Caco-2 (cell line): ENCODE data around the gene MB21D2. TPM values are rescaled to one million over a fixed set of nuclear protein-coding genes. Genes with fewer than 3 reads are reported as not detected.

Experiments used
- BruUV-seq: library from RNA; stranded (reverse); fragments of 400-500 nt; replicated peaks from 2 replicates; lab custom pipeline; 2021; lab: Mats Ljungman, UMichigan
- CTCF ChIA-PET: fragments of 300-600 bp; sonication (Branson Sonifier 250); formaldehyde crosslinking; loops from one replicate; lab custom pipeline; 2022; ENCODE audit warnings: antibody characterized with exemption; lab: Charles Lee
- POLR2A ChIA-PET: fragments of 300-600 bp; sonication (Branson Sonifier 250); formaldehyde crosslinking; loops from one replicate; lab custom pipeline; 2022; ENCODE audit warnings: antibody characterized with exemption; lab: Charles Lee
- DNase-seq, 2 experiments: peaks; one replicate each; pipeline versions ENCODE4 v3.0.0 to v3.0.0-alpha.2; 2020 to 2022
- H3K27me3 ChIP-seq: replicated peaks from 2 replicates; pipeline ENCODE4 v1.6.0; 2011; ENCODE audit warnings: low read length; ENCODE audit not compliant: control insufficient read depth, insufficient read depth
- H3K36me3 ChIP-seq: 2 replicates; pipeline ENCODE4 v1.5.1; 2011; ENCODE audit warnings: low read length; ENCODE audit not compliant: control insufficient read depth, insufficient read depth
- H3K4me1 ChIP-seq: fragments of 250-450 bp; sonication (Bioruptor Pico); 2 replicates; pipeline ENCODE4 v1.5.1; 2020; ENCODE audit warnings: mild to moderate bottlenecking
- H3K4me3 ChIP-seq: 2 replicates; pipeline ENCODE4 v1.5.1; 2011; ENCODE audit warnings: low read depth, mild to moderate bottlenecking, control low read depth, low read length
- H3K9me3 ChIP-seq: fragments of 250-450 bp; sonication (Bioruptor Pico); 2 replicates; pipeline ENCODE4 v1.5.1; 2020; ENCODE audit warnings: mild to moderate bottlenecking, moderate library complexity
- H3K27ac Mint-ChIP-seq: one replicate; pipeline ENCODE4 v1.8.0; 2022; ENCODE audit warnings: mixed read lengths; ENCODE audit not compliant: unreplicated experiment
- H3K27me3 Mint-ChIP-seq: one replicate; pipeline ENCODE4 v1.8.0; 2022; ENCODE audit warnings: mixed read lengths; ENCODE audit not compliant: insufficient read depth, unreplicated experiment
- H3K36me3 Mint-ChIP-seq: one replicate; pipeline ENCODE4 v1.8.0; 2022; ENCODE audit warnings: mild to moderate bottlenecking, mixed read lengths; ENCODE audit not compliant: insufficient read depth, unreplicated experiment
- H3K4me1 Mint-ChIP-seq: one replicate; pipeline ENCODE4 v1.8.0; 2022; ENCODE audit warnings: low read depth, mixed read lengths; ENCODE audit not compliant: unreplicated experiment
- H3K4me3 Mint-ChIP-seq: one replicate; pipeline ENCODE4 v1.8.0; 2022; ENCODE audit warnings: mild to moderate bottlenecking, moderate library complexity, mixed read lengths; ENCODE audit not compliant: unreplicated experiment
- H3K9me3 Mint-ChIP-seq: one replicate; pipeline ENCODE4 v1.8.0; 2022; ENCODE audit warnings: mixed read lengths; ENCODE audit not compliant: unreplicated experiment
- intact Hi-C: fragments of 100-400 bp; cut with micrococcal nuclease; formaldehyde crosslinking; loops from one replicate; pipeline ENCODE4 v1.10.0; 2022; ENCODE audit not compliant: unreplicated experiment
- total RNA-seq: library from RNA; stranded (reverse); gene quantifications from 2 replicates; pipeline ENCODE4 v1.2.3, GENCODE V29; 2022
- TF ChIP-seq, protein P1 (sequence below), 2 experiments: fragments of 200-600 bp in 1 of 2; IDR thresholded peaks; 1 replicate in 1 of 2; 2 replicates in 1 of 2; pipeline versions ENCODE4 v1.5.1 to v1.8.0; 2011 to 2022; ENCODE audit warnings: antibody characterized with exemption in 1 of 2, control low read depth in 1 of 2, inconsistent platforms in 1 of 2, low read depth in 1 of 2, low read length in 1 of 2, mild to moderate bottlenecking in 1 of 2, moderate library complexity in 1 of 2; ENCODE audit not compliant: insufficient read depth in 1 of 2, severe bottlenecking in 1 of 2, unreplicated experiment in 1 of 2

Gene MB21D2
- total RNA-seq, 1 experiment from 2014 or later = 11.0 TPM

- intact Hi-C loops = no loop called here
- no peak for DNase-seq
- H3K36me3 Mint-ChIP-seq = peaks cover 6% of the 10 kb centered on the region
- peak overlapping the region; percentile 56 for H3K27ac Mint-ChIP-seq
- H3K9me3 Mint-ChIP-seq = no peaks in the 10 kb centered on the region
- H3K9me3 ChIP-seq = no peaks in the 10 kb centered on the region
- BruUV-seq = no TSS peak
- TF ChIP-seq, protein P1, sequence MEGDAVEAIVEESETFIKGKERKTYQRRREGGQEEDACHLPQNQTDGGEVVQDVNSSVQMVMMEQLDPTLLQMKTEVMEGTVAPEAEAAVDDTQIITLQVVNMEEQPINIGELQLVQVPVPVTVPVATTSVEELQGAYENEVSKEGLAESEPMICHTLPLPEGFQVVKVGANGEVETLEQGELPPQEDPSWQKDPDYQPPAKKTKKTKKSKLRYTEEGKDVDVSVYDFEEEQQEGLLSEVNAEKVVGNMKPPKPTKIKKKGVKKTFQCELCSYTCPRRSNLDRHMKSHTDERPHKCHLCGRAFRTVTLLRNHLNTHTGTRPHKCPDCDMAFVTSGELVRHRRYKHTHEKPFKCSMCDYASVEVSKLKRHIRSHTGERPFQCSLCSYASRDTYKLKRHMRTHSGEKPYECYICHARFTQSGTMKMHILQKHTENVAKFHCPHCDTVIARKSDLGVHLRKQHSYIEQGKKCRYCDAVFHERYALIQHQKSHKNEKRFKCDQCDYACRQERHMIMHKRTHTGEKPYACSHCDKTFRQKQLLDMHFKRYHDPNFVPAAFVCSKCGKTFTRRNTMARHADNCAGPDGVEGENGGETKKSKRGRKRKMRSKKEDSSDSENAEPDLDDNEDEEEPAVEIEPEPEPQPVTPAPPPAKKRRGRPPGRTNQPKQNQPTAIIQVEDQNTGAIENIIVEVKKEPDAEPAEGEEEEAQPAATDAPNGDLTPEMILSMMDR (IDR thresholded peaks at IDR 0.05; ENCODE audit: insufficient read depth in 1 of 2, low read depth in 1 of 2, low read length in 1 of 2, severe bottlenecking in 1 of 2, unreplicated experiment in 1 of 2) = no peak
- H3K27me3 Mint-ChIP-seq = no peaks in the 10 kb centered on the region
- H3K4me1 Mint-ChIP-seq = peaks cover 47% of the 10 kb centered on the region
- no peak overlapping the region for H3K4me3 ChIP-seq
- peaks cover 67% of the 10 kb centered on the region for H3K4me1 ChIP-seq
- H3K4me3 Mint-ChIP-seq = no peak overlapping the region
- no peaks in the 10 kb centered on the region for H3K36me3 ChIP-seq
- ChIA-PET POLR2A (no interaction called here), CTCF (no interaction called here)
- no peaks in the 10 kb centered on the region for H3K27me3 ChIP-seq
Observed at GRCh38 chr3:192884777-192885773, 32.6 kb downstream of the MB21D2 start.

- Mint-ChIP-seq H3K4me3 (no peak overlapping the region), H3K27me3 (no peaks in the 10 kb centered on the region), H3K36me3 (peaks cover 17% of the 10 kb centered on the region), H3K9me3 (no peaks in the 10 kb centered on the region), H3K4me1 (peaks cover 50% of the 10 kb centered on the region), H3K27ac (peak overlapping the region; percentile 56)
- ChIA-PET CTCF (no interaction called here), POLR2A (interaction anchor here (1.2 kb wide), 1 partner anchor 34 kb away, joined by 5 read pairs; the partner anchor contains the start of gene MB21D2)
- no peaks in the 10 kb centered on the region for H3K27me3 ChIP-seq
- no TSS peak for BruUV-seq
- H3K4me3 ChIP-seq = no peak overlapping the region
- intact Hi-C loops = no loop called here
- peak in 1 of 2 experiments; percentile 19 for DNase-seq
- no peaks in the 10 kb centered on the region for H3K36me3 ChIP-seq
- H3K9me3 ChIP-seq = no peaks in the 10 kb centered on the region
- H3K4me1 ChIP-seq = peaks cover 52% of the 10 kb centered on the region
- TF ChIP-seq, protein P1 (IDR thresholded peaks at IDR 0.05; ENCODE audit: insufficient read depth in 1 of 2, low read depth in 1 of 2, low read length in 1 of 2, severe bottlenecking in 1 of 2, unreplicated experiment in 1 of 2) = no peak
Observed at GRCh38 chr3:192883512-192883911, 34.1 kb downstream of the MB21D2 start.

DNA sequence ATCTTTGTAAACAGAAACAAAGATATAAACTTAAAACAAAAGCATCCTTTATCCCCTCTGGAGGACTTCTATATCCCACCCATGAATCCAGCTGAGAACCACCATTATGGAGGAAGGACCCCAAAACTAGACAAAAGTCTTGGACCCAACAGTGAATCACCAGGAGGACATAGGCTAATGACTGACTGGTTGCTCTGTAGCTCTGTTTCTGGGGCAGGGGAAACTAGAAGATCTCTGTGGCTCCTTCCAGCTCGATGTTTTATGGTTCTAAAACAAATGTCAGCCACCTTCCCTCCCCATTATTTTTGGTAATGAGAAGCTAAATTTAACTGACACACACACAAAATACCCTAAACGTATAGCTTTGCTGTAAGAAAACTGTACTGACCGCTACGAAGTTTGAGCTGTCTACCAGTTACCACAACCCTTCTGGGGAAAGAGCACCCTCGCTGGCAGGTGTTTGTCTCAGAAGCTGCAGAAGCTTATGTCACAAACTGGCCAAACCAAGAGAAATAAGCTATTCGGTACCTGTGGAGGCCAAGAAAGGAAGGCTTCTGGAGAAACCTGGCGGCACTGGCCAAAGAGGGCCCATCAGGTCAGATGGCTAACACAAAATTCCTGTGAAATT, 36.4 kb downstream of the MB21D2 start:
- Histone ChIP-seq H3K27me3 (no peaks in the 10 kb centered on the region), H3K9me3 (no peaks in the 10 kb centered on the region), H3K4me3 (no peak overlapping the region), H3K4me1 (peaks cover 47% of the 10 kb centered on the region), H3K36me3 (no peaks in the 10 kb centered on the region)
- ChIA-PET POLR2A (interaction anchor here (1.4 kb wide), 1 partner anchor 16 kb away, joined by 3 read pairs; no protein-coding TSS in a partner anchor), CTCF (no interaction called here)
- Mint-ChIP-seq H3K4me1 (peaks cover 49% of the 10 kb centered on the region), H3K27me3 (no peaks in the 10 kb centered on the region), H3K4me3 (no peak overlapping the region), H3K27ac (no peak overlapping the region), H3K36me3 (peaks cover 17% of the 10 kb centered on the region), H3K9me3 (no peaks in the 10 kb centered on the region)
- no TSS peak for BruUV-seq
- intact Hi-C loops = no loop called here
- no peak for DNase-seq
- TF ChIP-seq, protein P1 (IDR thresholded peaks at IDR 0.05; ENCODE audit: insufficient read depth in 1 of 2, low read depth in 1 of 2, low read length in 1 of 2, severe bottlenecking in 1 of 2, unreplicated experiment in 1 of 2) = no peak
